Measurements from ENCODE around the gene FKTN. TPM values are rescaled to one million over a fixed set of nuclear protein-coding genes. Genes with fewer than 3 reads are reported as not detected.
A peak's percentile ranks its signal among the peaks of the same experiment; 100 is the strongest.

Gene FKTN
- total and polyA plus RNA-seq, 2 experiments from 2014 or later, result 5.3 to 10.5 TPM

GRCh38 chr9:105531530-105531929 is 26.4 kb upstream of the FKTN start:
- H3K27ac ChIP-seq, result no peak overlapping the region
- H3K36me3 ChIP-seq, result peaks cover 5% of the 10 kb centered on the region
- H3K4me1 ChIP-seq (ENCODE audit: low read depth), result no peaks in the 10 kb centered on the region
- no peaks in the 10 kb centered on the region for H3K9me3 ChIP-seq (ENCODE audit: low read depth)
- no peak for TF ChIP-seq CTCF (IDR thresholded peaks at IDR 0.05; ENCODE audit: low read depth, low read length)
- no peaks in the 10 kb centered on the region for H3K27me3 ChIP-seq
- H3K4me3 ChIP-seq, result no peak overlapping the region
- no peak for DNase-seq (ENCODE audit: low read depth in 1 of 2, low spot score in 1 of 2)

- peaks cover 11% of the 10 kb centered on the region for H3K36me3 ChIP-seq
These were observed 21.8 kb upstream of the FKTN start for GRCh38 chr9:105535920-105536668.

GRCh38 chr9:105539452-105539851 is 18.5 kb upstream of the FKTN start:
- Histone ChIP-seq H3K4me3 (no peak overlapping the region), H3K27me3 (no peaks in the 10 kb centered on the region), H3K36me3 (peaks cover 11% of the 10 kb centered on the region), H3K9me3 (ENCODE audit: low read depth) (no peaks in the 10 kb centered on the region), H3K27ac (no peak overlapping the region), H3K4me1 (ENCODE audit: low read depth) (no peaks in the 10 kb centered on the region)
- peak; percentile 7 for TF ChIP-seq CTCF (IDR thresholded peaks at IDR 0.05; ENCODE audit: low read depth, low read length)
- DNase-seq (ENCODE audit: low read depth in 1 of 2, low spot score in 1 of 2), result no peak

More at GRCh38 chr9:105535920-105536668, 21.8 kb upstream of the FKTN start:
- DNase-seq (ENCODE audit: low read depth in 1 of 2, low spot score in 1 of 2), result no peak
- Histone ChIP-seq H3K4me3 (no peak overlapping the region), H3K27ac (no peak overlapping the region), H3K4me1 (ENCODE audit: low read depth) (no peaks in the 10 kb centered on the region), H3K27me3 (no peaks in the 10 kb centered on the region), H3K9me3 (ENCODE audit: low read depth) (no peaks in the 10 kb centered on the region)
- no peak for TF ChIP-seq CTCF (IDR thresholded peaks at IDR 0.05; ENCODE audit: low read depth, low read length)

- Histone ChIP-seq H3K9me3 (ENCODE audit: low read depth) (no peaks in the 10 kb centered on the region), H3K27ac (no peak overlapping the region), H3K4me1 (ENCODE audit: low read depth) (no peaks in the 10 kb centered on the region), H3K36me3 (peaks cover 5% of the 10 kb centered on the region), H3K27me3 (no peaks in the 10 kb centered on the region), H3K4me3 (no peak overlapping the region)
- no peak for DNase-seq (ENCODE audit: low read depth in 1 of 2, low spot score in 1 of 2)
- no peak for TF ChIP-seq CTCF (IDR thresholded peaks at IDR 0.05; ENCODE audit: low read depth, low read length)
These were observed 16.1 kb upstream of the FKTN start for GRCh38 chr9:105541838-105542237.

GRCh38 chr9:105554042-105554441 is 3.9 kb upstream of the FKTN start:
- Histone ChIP-seq H3K4me3 (no peak overlapping the region), H3K27ac (no peak overlapping the region), H3K4me1 (ENCODE audit: low read depth) (peaks cover 6% of the 10 kb centered on the region), H3K36me3 (peaks cover under 1% of the 10 kb centered on the region), H3K9me3 (ENCODE audit: low read depth) (no peaks in the 10 kb centered on the region), H3K27me3 (no peaks in the 10 kb centered on the region)
- DNase-seq (ENCODE audit: low read depth in 1 of 2, low spot score in 1 of 2), result peak in 1 of 2 donors; percentile 75
- TF ChIP-seq CTCF (IDR thresholded peaks at IDR 0.05; ENCODE audit: low read depth, low read length), result no peak

Data from cardiac muscle cell (in vitro differentiated cells and primary cell).